SKM-1 treated with dmso at 0.1 percent for 144 hours (cell line): Measurements from ENCODE around the gene KCNJ14.

Source experiments
- DNase-seq: peaks from one replicate; lab custom pipeline; 2025; ENCODE audit not compliant: unreplicated experiment; lab: John Stamatoyannopoulos, UW

KCNJ14 gene

GRCh38 chr19:48469934-48470680 lies 14.7 kb downstream of the KCNJ14 start:
- DNase-seq = no peak

GRCh38 chr19:48470856-48471255 lies 15.5 kb downstream of the KCNJ14 start:
- no peak for DNase-seq

- no peak for DNase-seq
Observed at GRCh38 chr19:48471836-48472235, 16.5 kb downstream of the KCNJ14 start.

GRCh38 chr19:48473161-48473966 lies 18.0 kb downstream of the KCNJ14 start:
- no peak for DNase-seq

GRCh38 chr19:48474084-48474592 lies 18.8 kb downstream of the KCNJ14 start:
- no peak for DNase-seq

GRCh38 chr19:48475369-48476068 lies 20.1 kb downstream of the KCNJ14 start:
- no peak for DNase-seq

GRCh38 chr19:48476176-48476575 lies 20.8 kb downstream of the KCNJ14 start:
- DNase-seq = no peak

GRCh38 chr19:48477067-48477685 lies 21.8 kb downstream of the KCNJ14 start:
- DNase-seq = no peak

GRCh38 chr19:48477698-48478338 lies 22.4 kb downstream of the KCNJ14 start:
- no peak for DNase-seq

- no peak for DNase-seq
Observed at GRCh38 chr19:48478339-48479256, 23.2 kb downstream of the KCNJ14 start.

GRCh38 chr19:48479686-48480085 lies 24.3 kb downstream of the KCNJ14 start:
- no peak for DNase-seq

GRCh38 chr19:48480183-48480557 lies 24.8 kb downstream of the KCNJ14 start:
- DNase-seq = no peak

- no peak for DNase-seq
Observed at GRCh38 chr19:48480558-48481500, 25.5 kb downstream of the KCNJ14 start.

- no peak for DNase-seq
Observed at GRCh38 chr19:48481846-48482639, 26.7 kb downstream of the KCNJ14 start.

GRCh38 chr19:48483301-48483700 lies 27.9 kb downstream of the KCNJ14 start:
- no peak for DNase-seq

- DNase-seq = no peak
Observed at GRCh38 chr19:48484247-48484893, 29.0 kb downstream of the KCNJ14 start.

GRCh38 chr19:48484931-48485612 lies 29.7 kb downstream of the KCNJ14 start:
- DNase-seq = no peak
